Fibroblast of lung (primary cell): ENCODE data around the gene CPB1. TPM values are rescaled to one million over a fixed set of nuclear protein-coding genes. Genes with fewer than 3 reads are reported as not detected.
A peak's percentile ranks its signal among the peaks of the same experiment; 100 is the strongest.

ENCODE experiments used
- DNase-seq, 2 donors: peaks; one replicate each; pipeline versions ENCODE4 v3.0.0 to v3.0.0-alpha.2; 2010; ENCODE audit warnings: low read depth in 2 of 2
- H2AFZ ChIP-seq: 2 replicates; pipeline ENCODE4 v1.5.1; 2012; ENCODE audit warnings: low read length, control low read depth, inconsistent platforms
- H3K27ac ChIP-seq: 2 replicates; pipeline ENCODE4 v1.5.1; 2011; ENCODE audit warnings: low read length, control low read depth; ENCODE audit not compliant: insufficient read depth
- H3K27me3 ChIP-seq: 2 replicates; pipeline ENCODE4 v1.5.1; 2011; ENCODE audit warnings: mild to moderate bottlenecking, low read length; ENCODE audit not compliant: control insufficient read depth, insufficient read depth
- H3K36me3 ChIP-seq: 2 replicates; pipeline ENCODE4 v1.5.1; 2011; ENCODE audit warnings: low read length; ENCODE audit not compliant: control insufficient read depth, insufficient read depth
- H3K4me1 ChIP-seq: 2 replicates; pipeline ENCODE4 v1.5.1; 2011; ENCODE audit warnings: low read length; ENCODE audit not compliant: control insufficient read depth, insufficient read depth; ENCODE audit errors: extremely low read depth
- H3K4me2 ChIP-seq: 2 replicates; pipeline ENCODE4 v1.5.1; 2011; ENCODE audit warnings: low read length, control low read depth; ENCODE audit not compliant: insufficient read depth; ENCODE audit errors: extremely low read depth
- H3K4me3 ChIP-seq, 4 experiments: fragments of 200-600 bp in 1 of 4; sonication (generic) in 1 of 4; replicated peaks in 1 of 4; 2 replicates each; pipeline ENCODE4 v1.5.1; 2011 to 2016; ENCODE audit warnings: low read length in 4 of 4, low read depth in 3 of 4, mild to moderate bottlenecking in 3 of 4, control low read depth in 2 of 4, inconsistent platforms in 1 of 4, mixed read lengths in 1 of 4; ENCODE audit not compliant: insufficient read depth in 1 of 4; ENCODE audit errors: control extremely low read depth in 1 of 4
- H3K79me2 ChIP-seq: 2 replicates; pipeline ENCODE4 v1.5.1; 2012; ENCODE audit warnings: mild to moderate bottlenecking, low read length, inconsistent platforms; ENCODE audit not compliant: control insufficient read depth, insufficient read depth
- H3K9ac ChIP-seq: 2 replicates; pipeline ENCODE4 v1.5.1; 2011; ENCODE audit warnings: mild to moderate bottlenecking, low read length, control low read depth; ENCODE audit not compliant: insufficient read depth
- H3K9me3 ChIP-seq: 2 replicates; pipeline ENCODE4 v1.5.1; 2012; ENCODE audit warnings: low read depth, low read length; ENCODE audit not compliant: control insufficient read depth, insufficient read depth
- H4K20me1 ChIP-seq: 2 replicates; pipeline ENCODE4 v1.5.1; 2011; ENCODE audit warnings: low read length; ENCODE audit not compliant: control insufficient read depth, insufficient read depth; ENCODE audit errors: extremely low read depth
- EZH2 ChIP-seq: IDR thresholded peaks from 2 replicates; pipeline ENCODE4 v1.5.1; 2012; ENCODE audit warnings: low read length, control low read depth, mild to moderate bottlenecking; ENCODE audit errors: missing control alignments
- polyA plus RNA-seq, 2 donors: library from polyadenylated mRNA; depleted of rRNA in 1 of 2; stranded (reverse) in 1 of 2; unstranded in 1 of 2; fragments of >200 nt; gene quantifications; 2 replicates each; pipeline ENCODE4 v1.2.1, GENCODE V29; 2011 to 2012; ENCODE audit warnings: missing spikeins in 1 of 2
- total RNA-seq: library from RNA; depleted of rRNA; stranded (reverse); fragments of >200 nt; gene quantifications from 2 replicates; pipeline ENCODE4 v1.2.1, GENCODE V29; 2014
- TF ChIP-seq, protein P1 (sequence below), 2 donors: IDR thresholded peaks in 1 of 2; conservative IDR thresholded peaks in 1 of 2; 1 replicate in 1 of 2; 2 replicates in 1 of 2; pipeline ENCODE4 v1.5.1; 2011 to 2012; ENCODE audit warnings: low read length in 2 of 2, control low read depth in 1 of 2, inconsistent platforms in 1 of 2, low read depth in 1 of 2, mild to moderate bottlenecking in 1 of 2

Gene CPB1
- total and polyA plus RNA-seq, 2 donors (not counting 1 experiment from before 2014, with no cell fraction given): 0.07 TPM; not detected in 1

DNA sequence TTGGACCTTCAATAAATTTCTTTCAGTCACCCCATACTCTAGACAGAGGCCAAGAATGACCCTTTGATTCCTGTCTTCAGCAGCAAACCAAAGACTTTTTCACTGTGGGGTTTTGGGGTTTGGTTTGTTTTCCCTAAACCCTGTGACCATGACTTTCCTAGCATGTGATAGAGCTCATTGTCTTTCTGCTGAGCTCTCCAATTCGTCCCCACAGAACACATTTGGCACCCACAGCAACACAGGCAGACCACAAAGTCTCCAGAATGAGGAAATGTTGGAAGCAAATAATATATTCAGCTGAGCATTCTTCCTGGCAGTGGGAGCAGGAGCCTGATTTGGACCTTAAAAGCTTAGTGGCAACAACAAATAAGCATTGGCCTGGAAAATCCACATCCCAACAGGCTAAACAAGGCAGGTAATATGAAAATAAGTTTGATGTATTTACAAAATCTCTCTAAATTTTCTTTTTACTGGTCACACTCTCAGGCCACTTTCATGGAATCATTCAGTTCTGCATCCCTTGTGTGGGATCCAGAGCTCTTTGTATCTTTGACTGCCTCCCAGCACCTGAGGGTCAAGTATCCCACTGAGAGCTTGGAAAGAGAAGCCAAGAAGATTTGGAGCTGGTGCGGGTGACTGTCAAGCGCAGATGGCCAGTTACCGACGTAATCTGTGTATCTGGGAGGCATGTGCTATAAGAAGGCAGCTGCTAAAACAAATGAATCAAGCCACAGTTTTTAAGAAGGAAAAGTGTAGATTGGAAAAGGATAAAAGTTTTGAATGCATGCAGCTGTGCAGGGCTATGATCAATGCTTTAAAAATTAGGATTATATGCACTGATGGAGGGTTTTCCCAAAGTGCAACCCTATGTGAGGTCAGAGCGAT, 36.5 kb upstream of the CPB1 start:
- peak; percentile 34 to 65 for DNase-seq
- Histone ChIP-seq H3K27ac (no peak overlapping the region), H3K4me1 (peaks cover 2% of the 10 kb centered on the region), H2AFZ (no peak overlapping the region), H4K20me1 (no peaks in the 10 kb centered on the region), H3K9me3 (no peaks in the 10 kb centered on the region), H3K4me3 (no peak overlapping the region), H3K27me3 (no peaks in the 10 kb centered on the region), H3K79me2 (no peaks in the 10 kb centered on the region), H3K4me2 (no peak overlapping the region), H3K9ac (no peak overlapping the region), H3K36me3 (no peaks in the 10 kb centered on the region)
- no peak for TF ChIP-seq EZH2
- TF ChIP-seq, protein P1, sequence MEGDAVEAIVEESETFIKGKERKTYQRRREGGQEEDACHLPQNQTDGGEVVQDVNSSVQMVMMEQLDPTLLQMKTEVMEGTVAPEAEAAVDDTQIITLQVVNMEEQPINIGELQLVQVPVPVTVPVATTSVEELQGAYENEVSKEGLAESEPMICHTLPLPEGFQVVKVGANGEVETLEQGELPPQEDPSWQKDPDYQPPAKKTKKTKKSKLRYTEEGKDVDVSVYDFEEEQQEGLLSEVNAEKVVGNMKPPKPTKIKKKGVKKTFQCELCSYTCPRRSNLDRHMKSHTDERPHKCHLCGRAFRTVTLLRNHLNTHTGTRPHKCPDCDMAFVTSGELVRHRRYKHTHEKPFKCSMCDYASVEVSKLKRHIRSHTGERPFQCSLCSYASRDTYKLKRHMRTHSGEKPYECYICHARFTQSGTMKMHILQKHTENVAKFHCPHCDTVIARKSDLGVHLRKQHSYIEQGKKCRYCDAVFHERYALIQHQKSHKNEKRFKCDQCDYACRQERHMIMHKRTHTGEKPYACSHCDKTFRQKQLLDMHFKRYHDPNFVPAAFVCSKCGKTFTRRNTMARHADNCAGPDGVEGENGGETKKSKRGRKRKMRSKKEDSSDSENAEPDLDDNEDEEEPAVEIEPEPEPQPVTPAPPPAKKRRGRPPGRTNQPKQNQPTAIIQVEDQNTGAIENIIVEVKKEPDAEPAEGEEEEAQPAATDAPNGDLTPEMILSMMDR (conservative IDR thresholded peaks at IDR 0.05 in 1 of 2, IDR thresholded peaks at IDR 0.05 in 1 of 2; ENCODE audit: low read depth in 1 of 2, low read length in 2 of 2): no peak

DNA sequence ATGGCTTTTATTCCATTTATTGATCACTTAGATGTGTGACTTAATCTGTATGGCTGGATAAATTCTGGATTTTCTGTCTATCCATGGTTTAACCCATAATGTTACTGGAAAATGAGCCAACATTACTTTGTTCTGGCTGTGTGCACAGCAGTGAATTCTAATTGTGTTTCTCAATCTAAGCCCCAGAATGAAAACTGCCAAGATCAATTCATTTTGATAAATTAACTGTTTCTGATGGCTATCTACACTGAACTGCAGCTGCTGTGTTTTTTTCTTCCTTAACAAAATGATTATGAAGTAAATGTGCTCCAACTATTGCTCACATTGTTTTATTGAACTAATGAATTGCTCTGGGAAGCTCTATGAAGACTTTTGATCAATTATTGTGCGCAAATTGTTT, 35.7 kb upstream of the CPB1 start:
- TF ChIP-seq, protein P1 (conservative IDR thresholded peaks at IDR 0.05 in 1 of 2, IDR thresholded peaks at IDR 0.05 in 1 of 2; ENCODE audit: low read depth in 1 of 2, low read length in 2 of 2): no peak
- TF ChIP-seq EZH2: no peak
- H3K4me1 ChIP-seq: peaks cover 2% of the 10 kb centered on the region
- H4K20me1 ChIP-seq: no peaks in the 10 kb centered on the region
- no peak overlapping the region for H3K27ac ChIP-seq
- no peak overlapping the region for H3K4me2 ChIP-seq
- no peaks in the 10 kb centered on the region for H3K36me3 ChIP-seq
- H3K4me3 ChIP-seq: no peak overlapping the region
- no peaks in the 10 kb centered on the region for H3K27me3 ChIP-seq
- H3K9me3 ChIP-seq: no peaks in the 10 kb centered on the region
- no peak overlapping the region for H3K9ac ChIP-seq
- H2AFZ ChIP-seq: no peak overlapping the region
- H3K79me2 ChIP-seq: no peaks in the 10 kb centered on the region
- DNase-seq: peak in 1 of 2 donors; percentile 12

DNA sequence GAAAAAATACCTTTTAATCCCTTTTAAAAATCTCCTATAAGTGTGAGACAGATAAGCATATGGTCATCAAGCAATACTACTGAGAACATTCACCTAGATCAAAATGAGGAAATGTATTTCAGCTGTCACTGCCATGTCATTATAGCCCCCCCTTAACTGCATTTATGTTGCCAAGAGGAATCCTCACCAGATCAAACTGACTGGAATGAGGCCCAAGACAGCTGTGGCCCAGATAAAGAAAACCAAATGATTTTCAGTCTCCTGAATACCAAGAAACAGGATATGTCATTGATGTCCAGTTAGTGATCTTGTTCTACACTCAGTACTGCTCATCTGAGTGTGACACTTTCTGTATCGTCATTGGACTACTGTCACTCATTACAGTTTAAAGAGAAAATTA, 35.1 kb upstream of the CPB1 start:
- Histone ChIP-seq H3K27ac (no peak overlapping the region), H3K79me2 (no peaks in the 10 kb centered on the region), H3K4me2 (no peak overlapping the region), H3K4me3 (no peak overlapping the region), H4K20me1 (no peaks in the 10 kb centered on the region), H3K4me1 (peaks cover 2% of the 10 kb centered on the region), H2AFZ (no peak overlapping the region), H3K9ac (no peak overlapping the region), H3K9me3 (no peaks in the 10 kb centered on the region), H3K27me3 (no peaks in the 10 kb centered on the region), H3K36me3 (no peaks in the 10 kb centered on the region)
- TF ChIP-seq, protein P1 (conservative IDR thresholded peaks at IDR 0.05 in 1 of 2, IDR thresholded peaks at IDR 0.05 in 1 of 2; ENCODE audit: low read depth in 1 of 2, low read length in 2 of 2): no peak
- no peak for TF ChIP-seq EZH2
- DNase-seq: no peak
